Mucosa of descending colon (tissue), 3 donors: ENCODE results near the gene LPCAT2. TPM values are rescaled to one million over a fixed set of nuclear protein-coding genes. Genes with fewer than 3 reads are reported as not detected.

ENCODE experiments used
- ATAC-seq: fragments of 200-7000 bp; cut with Tn5 transposase; one replicate; pipeline ENCODE4 v1.9.1; 2020; ENCODE audit warnings: mild to moderate bottlenecking, moderate library complexity
- DNase-seq, 3 donors: peaks; one replicate each; pipeline ENCODE4 v3.0.0-alpha.2; 2020
- H3K36me3 ChIP-seq: fragments of 200-600 bp; one replicate; pipeline ENCODE4 v1.8.0; 2021; ENCODE audit warnings: low read depth, mild to moderate bottlenecking
- H3K4me1 ChIP-seq: fragments of 200-600 bp; one replicate; pipeline ENCODE4 v1.8.0; 2021; ENCODE audit warnings: low read depth, mild to moderate bottlenecking
- H3K4me3 ChIP-seq: fragments of 200-600 bp; one replicate; pipeline ENCODE4 v1.8.0; 2021; ENCODE audit warnings: mild to moderate bottlenecking
- H3K9me3 ChIP-seq: fragments of 200-600 bp; one replicate; pipeline ENCODE4 v1.8.0; 2021; ENCODE audit warnings: mild to moderate bottlenecking
- intact Hi-C, 2 donors: fragments of 100-400 bp; cut with DNase I in 1 of 2; cut with micrococcal nuclease in 1 of 2; formaldehyde crosslinking; loops; one replicate each; pipeline versions ENCODE4 v1.11.0 to v1.11.1; 2022; cut with DNase I, micrococcal nuclease
- total RNA-seq, 3 donors: library from RNA; stranded (reverse); fragmentation: NEBNext Ultra II Directional in 2 of 3; extraction: Animal tissue kit (Norgen Biotek cat#: 25700) in 2 of 3; gene quantifications; one replicate each; pipeline versions ENCODE4 v1.2.1 to v1.2.4, GENCODE V29; 2021 to 2023
- TF ChIP-seq, protein P1 (sequence below): fragments of 200-600 bp; IDR thresholded peaks from one replicate; pipeline ENCODE4 v1.8.0; 2022; ENCODE audit warnings: antibody characterized with exemption, mild to moderate bottlenecking
- donor health status: DM: no; HTN: no; CAD: no; lungs with moderate emphysema.
- donor health status: DM: no; HTN: no; CAD: no.
- donor health status: DM: no; HTN: yes; CAD: no.

Gene LPCAT2
- total RNA-seq, 3 donors from 2014 or later = 11.3 to 22.1 (median 13.8) TPM

DNA sequence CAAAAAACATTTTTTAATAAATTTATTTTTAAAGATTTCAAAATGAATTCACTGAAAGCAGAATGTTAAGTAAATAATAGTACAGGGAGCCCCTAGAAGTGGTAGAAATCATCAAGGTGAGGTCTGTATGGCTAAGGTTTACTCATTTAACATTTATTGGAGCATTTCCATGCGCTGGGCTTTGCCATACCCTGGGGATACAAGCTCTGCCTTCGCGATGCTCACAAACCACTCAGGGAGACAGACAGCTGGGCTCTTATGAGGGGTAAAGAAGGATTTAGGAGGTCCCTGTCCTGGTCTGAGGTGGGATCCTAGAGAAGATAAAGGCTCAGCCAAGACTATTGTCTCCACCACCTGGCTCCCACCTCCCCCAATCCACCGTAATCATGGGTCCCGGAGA is 11.3 kb upstream of the LPCAT2 start:
- Histone ChIP-seq H3K4me1 (peaks cover 24% of the 10 kb centered on the region), H3K4me3 (no peak overlapping the region), H3K36me3 (no peaks in the 10 kb centered on the region), H3K9me3 (no peaks in the 10 kb centered on the region)
- no peak for ATAC-seq
- no peak for DNase-seq
- TF ChIP-seq, protein P1, sequence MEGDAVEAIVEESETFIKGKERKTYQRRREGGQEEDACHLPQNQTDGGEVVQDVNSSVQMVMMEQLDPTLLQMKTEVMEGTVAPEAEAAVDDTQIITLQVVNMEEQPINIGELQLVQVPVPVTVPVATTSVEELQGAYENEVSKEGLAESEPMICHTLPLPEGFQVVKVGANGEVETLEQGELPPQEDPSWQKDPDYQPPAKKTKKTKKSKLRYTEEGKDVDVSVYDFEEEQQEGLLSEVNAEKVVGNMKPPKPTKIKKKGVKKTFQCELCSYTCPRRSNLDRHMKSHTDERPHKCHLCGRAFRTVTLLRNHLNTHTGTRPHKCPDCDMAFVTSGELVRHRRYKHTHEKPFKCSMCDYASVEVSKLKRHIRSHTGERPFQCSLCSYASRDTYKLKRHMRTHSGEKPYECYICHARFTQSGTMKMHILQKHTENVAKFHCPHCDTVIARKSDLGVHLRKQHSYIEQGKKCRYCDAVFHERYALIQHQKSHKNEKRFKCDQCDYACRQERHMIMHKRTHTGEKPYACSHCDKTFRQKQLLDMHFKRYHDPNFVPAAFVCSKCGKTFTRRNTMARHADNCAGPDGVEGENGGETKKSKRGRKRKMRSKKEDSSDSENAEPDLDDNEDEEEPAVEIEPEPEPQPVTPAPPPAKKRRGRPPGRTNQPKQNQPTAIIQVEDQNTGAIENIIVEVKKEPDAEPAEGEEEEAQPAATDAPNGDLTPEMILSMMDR = no peak
- intact Hi-C loops = no loop called here

GRCh38 chr16:55498101-55498500 is 10.8 kb upstream of the LPCAT2 start:
- Histone ChIP-seq H3K36me3 (no peaks in the 10 kb centered on the region), H3K4me3 (no peak overlapping the region), H3K9me3 (no peaks in the 10 kb centered on the region), H3K4me1 (peaks cover 27% of the 10 kb centered on the region)
- intact Hi-C loops = no loop called here
- DNase-seq (no peak), ATAC-seq (no peak)
- TF ChIP-seq, protein P1 = no peak

- H3K36me3 ChIP-seq = no peaks in the 10 kb centered on the region
- intact Hi-C loops = no loop called here
- peaks cover 34% of the 10 kb centered on the region for H3K4me1 ChIP-seq
- TF ChIP-seq, protein P1 = no peak
- DNase-seq = no peak
- ATAC-seq = no peak
- no peak overlapping the region for H3K4me3 ChIP-seq
- H3K9me3 ChIP-seq = no peaks in the 10 kb centered on the region
Measured at GRCh38 chr16:55499281-55499680, 9.6 kb upstream of the LPCAT2 start.

DNA sequence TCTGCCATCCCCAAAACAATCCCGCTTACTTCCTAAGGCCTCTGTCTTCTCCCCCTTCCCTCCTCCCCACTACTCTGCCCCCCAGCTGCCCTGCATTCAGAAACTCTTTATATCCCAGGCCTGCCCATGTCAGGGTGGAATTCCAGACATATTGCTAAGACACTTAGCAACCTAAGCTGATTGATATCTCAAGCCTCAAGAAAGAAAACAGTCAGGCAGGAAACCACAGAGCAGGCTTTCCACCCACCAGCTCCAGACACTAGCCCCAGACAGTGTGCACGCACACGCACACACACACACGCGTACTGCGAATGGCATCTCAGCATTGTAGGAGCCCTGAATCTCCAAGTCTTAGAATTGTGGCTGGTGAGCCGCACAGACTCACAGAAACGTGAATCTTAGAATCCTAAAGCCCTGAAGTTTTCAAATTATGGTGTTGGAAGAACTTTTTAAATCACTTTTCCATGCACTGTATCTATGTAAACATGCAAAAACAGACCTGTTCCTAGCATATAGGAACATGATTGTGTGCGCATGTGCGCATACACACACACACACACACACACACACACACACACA is 8.8 kb upstream of the LPCAT2 start:
- ATAC-seq = no peak
- H3K4me3 ChIP-seq = no peak overlapping the region
- no peaks in the 10 kb centered on the region for H3K9me3 ChIP-seq
- TF ChIP-seq, protein P1 = no peak
- no peak for DNase-seq
- intact Hi-C loops = no loop called here
- H3K4me1 ChIP-seq = peaks cover 35% of the 10 kb centered on the region
- no peaks in the 10 kb centered on the region for H3K36me3 ChIP-seq

- peaks cover 32% of the 10 kb centered on the region for H3K4me1 ChIP-seq
- TF ChIP-seq, protein P1 = no peak
- H3K9me3 ChIP-seq = no peaks in the 10 kb centered on the region
- intact Hi-C loops = no loop called here
- no peaks in the 10 kb centered on the region for H3K36me3 ChIP-seq
- ATAC-seq (peak; percentile 26), DNase-seq (peak in 1 of 3 donors; percentile 67)
- H3K4me3 ChIP-seq = no peak overlapping the region
Measured at GRCh38 chr16:55500530-55501011, 8.3 kb upstream of the LPCAT2 start.
